H1 (cell line): ENCODE data around the gene TRPT1. TPM values are rescaled to one million over a fixed set of nuclear protein-coding genes. Genes with fewer than 3 reads are reported as not detected.

ENCODE experiments used
- BRCA1 ChIP-seq: IDR thresholded peaks from 2 replicates; pipeline ENCODE4 v1.6.1; 2012; ENCODE audit warnings: low read depth, low read length, improper control_type of control experiment
- KDM1A ChIP-seq: fragments of 200-600, 300-600 bp; sonication (generic); IDR thresholded peaks from 2 replicates; pipeline ENCODE4 v1.7.1; 2016; ENCODE audit warnings: mild to moderate bottlenecking, low read length, borderline replicate concordance
- KDM4A ChIP-seq: IDR thresholded peaks from one replicate; pipeline ENCODE4 v1.7.1; 2012; ENCODE audit warnings: low read depth, mild to moderate bottlenecking, moderate library complexity, low read length, inconsistent platforms; ENCODE audit not compliant: severe bottlenecking
- RAD21 ChIP-seq, 2 experiments: IDR thresholded peaks in 1 of 2; conservative IDR thresholded peaks in 1 of 2; 2 replicates each; pipeline ENCODE4 v1.6.1; 2011; ENCODE audit warnings: low read depth in 2 of 2, low read length in 2 of 2, improper control_type of control experiment in 1 of 2, inconsistent platforms in 1 of 2, mild to moderate bottlenecking in 1 of 2, moderate library complexity in 1 of 2
- SP4 ChIP-seq: IDR thresholded peaks from 2 replicates; pipeline ENCODE4 v1.6.1; 2012; ENCODE audit warnings: low read length, inconsistent platforms
- polyA plus RNA-seq, 7 experiments: library from polyadenylated mRNA; depleted of rRNA in 3 of 7; stranded (reverse) in 5 of 7; unstranded in 2 of 7; fragments of >200 nt in 5 of 7; fragments of 200-250 nt in 2 of 7; gene quantifications; 1 replicate in 5 of 7; 2 replicates in 1 of 7; 4 replicates in 1 of 7; pipeline versions ENCODE4 v1.2.1 to v1.2.3, GENCODE V29; 2011 to 2013; ENCODE audit warnings: missing spikeins in 2 of 7, mixed read lengths in 2 of 7
- total RNA-seq: library from RNA; stranded (reverse); fragmentation: NEBNext Ultra II Directional; extraction: Animal tissue kit (Norgen Biotek cat#: 25700); gene quantifications from 2 replicates; pipeline ENCODE4 v1.2.1, GENCODE V29; 2021
- TF ChIP-seq, protein P1 (sequence below): IDR thresholded peaks from 2 replicates; pipeline ENCODE4 v1.6.1; 2011; ENCODE audit warnings: low read length, improper control_type of control experiment

TRPT1 gene
- total and polyA plus RNA-seq, 2 of the 8 experiments (the other 6 are each of a cell fraction or from before 2014, with no cell fraction given): 34.5 to 74.6 TPM

DNA sequence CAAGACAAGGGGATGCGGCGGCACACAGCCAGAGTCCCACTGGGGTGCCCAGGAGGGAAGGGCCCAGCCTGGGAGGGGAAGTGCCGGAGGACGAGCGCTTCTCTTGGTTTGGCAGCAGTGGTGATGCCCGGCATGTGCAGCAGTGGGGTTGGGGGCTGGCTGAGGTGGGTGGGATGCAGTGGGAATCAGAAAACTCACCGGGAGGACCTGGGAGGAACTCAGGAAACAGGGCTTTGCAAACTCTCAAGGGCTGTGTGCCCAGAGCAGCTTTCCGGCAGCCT lies 16.5 kb downstream of the TRPT1 start (continued):
- TF ChIP-seq RAD21 (IDR thresholded peaks at IDR 0.05 in 1 of 2, conservative IDR thresholded peaks at IDR 0.05 in 1 of 2; ENCODE audit: low read depth in 2 of 2, low read length in 2 of 2): no peak
- no peak for TF ChIP-seq BRCA1
- no peak for TF ChIP-seq KDM1A
- no peak for TF ChIP-seq SP4
- TF ChIP-seq KDM4A: no peak
- TF ChIP-seq, protein P1, sequence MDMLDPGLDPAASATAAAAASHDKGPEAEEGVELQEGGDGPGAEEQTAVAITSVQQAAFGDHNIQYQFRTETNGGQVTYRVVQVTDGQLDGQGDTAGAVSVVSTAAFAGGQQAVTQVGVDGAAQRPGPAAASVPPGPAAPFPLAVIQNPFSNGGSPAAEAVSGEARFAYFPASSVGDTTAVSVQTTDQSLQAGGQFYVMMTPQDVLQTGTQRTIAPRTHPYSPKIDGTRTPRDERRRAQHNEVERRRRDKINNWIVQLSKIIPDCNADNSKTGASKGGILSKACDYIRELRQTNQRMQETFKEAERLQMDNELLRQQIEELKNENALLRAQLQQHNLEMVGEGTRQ: no peak
